BLaER1 (cell line): ENCODE results near the gene DEXI.

Experiments
- H3K27ac ChIP-seq: shearing (Covaris generic); formaldehyde crosslinking; 2 replicates; pipeline ENCODE4 v1.8.1; 2022
- H3K27me3 ChIP-seq: shearing (Covaris generic); formaldehyde crosslinking; 2 replicates; pipeline ENCODE4 v1.8.1; 2022
- H3K36me3 ChIP-seq: shearing (Covaris generic); formaldehyde crosslinking; 2 replicates; pipeline ENCODE4 v1.8.1; 2022
- H3K4me1 ChIP-seq: shearing (Covaris generic); formaldehyde crosslinking; 2 replicates; pipeline ENCODE4 v1.8.1; 2022
- H3K4me2 ChIP-seq: shearing (Covaris generic); formaldehyde crosslinking; 2 replicates; pipeline ENCODE4 v1.8.1; 2022
- H3K4me3 ChIP-seq: shearing (Covaris generic); formaldehyde crosslinking; 2 replicates; pipeline ENCODE4 v1.8.1; 2022
- H3K9ac ChIP-seq: shearing (Covaris generic); formaldehyde crosslinking; 2 replicates; pipeline ENCODE4 v1.8.1; 2022
- H3K9me3 ChIP-seq: shearing (Covaris generic); formaldehyde crosslinking; 2 replicates; pipeline ENCODE4 v1.8.1; 2022
- H4K20me1 ChIP-seq: shearing (Covaris generic); formaldehyde crosslinking; 2 replicates; pipeline ENCODE4 v1.8.1; 2022
- Cebpa-rat ChIP-seq: shearing (Covaris generic); IDR thresholded peaks from 2 replicates; pipeline ENCODE4 v1.8.1; 2022

DEXI gene

DNA sequence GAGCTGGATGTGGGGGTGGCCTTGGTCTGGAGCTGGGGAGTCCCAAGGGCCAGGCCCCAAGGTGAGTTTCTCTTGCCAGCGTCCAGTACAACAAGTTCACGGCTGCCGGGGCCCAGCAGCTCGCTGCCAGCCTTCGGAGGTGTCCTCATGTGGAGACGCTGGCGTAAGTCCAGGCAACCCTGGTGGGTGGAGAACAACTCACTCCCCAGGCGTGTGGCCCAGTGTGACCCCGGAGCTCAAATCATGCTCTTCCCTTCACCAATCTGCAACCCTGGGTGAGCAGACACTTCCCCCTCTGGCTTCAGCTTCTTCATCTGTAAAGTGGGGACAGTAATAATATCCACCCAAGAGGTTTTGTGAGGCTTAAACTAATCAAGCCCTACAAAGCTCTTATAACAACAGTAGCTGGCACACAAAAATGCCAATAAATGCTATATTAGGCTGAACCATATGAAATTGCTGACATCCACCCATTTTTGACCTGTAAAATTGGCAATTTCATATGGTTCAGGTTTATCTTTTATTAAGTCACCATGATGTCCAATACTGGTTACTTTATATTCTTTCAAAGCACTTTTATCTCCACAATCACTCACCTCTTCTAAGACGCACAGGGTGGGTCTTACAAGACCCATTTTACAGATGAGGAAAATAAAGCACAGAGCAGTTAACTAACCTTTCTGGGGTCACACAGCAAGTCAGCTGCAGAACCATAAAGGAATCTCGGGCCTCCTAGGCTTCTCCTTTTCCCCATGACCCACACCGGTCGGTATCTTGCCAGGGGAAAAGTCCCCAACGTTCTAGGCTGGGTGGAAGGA is 19.7 kb downstream of the DEXI start:
- H3K36me3 ChIP-seq, result peaks cover 100% of the 10 kb centered on the region
- H3K27me3 ChIP-seq, result no peaks in the 10 kb centered on the region
- no peaks in the 10 kb centered on the region for H3K9me3 ChIP-seq
- H3K27ac ChIP-seq, result peak overlapping the region; percentile 9; the same call in 1 of the 2 replicates
- H3K9ac ChIP-seq, result no peak overlapping the region
- no peak overlapping the region for H3K4me2 ChIP-seq
- no peak for TF ChIP-seq Cebpa-rat
- no peak overlapping the region for H3K4me3 ChIP-seq
- peaks cover 33% of the 10 kb centered on the region for H3K4me1 ChIP-seq
- peaks cover 84% of the 10 kb centered on the region for H4K20me1 ChIP-seq

DNA sequence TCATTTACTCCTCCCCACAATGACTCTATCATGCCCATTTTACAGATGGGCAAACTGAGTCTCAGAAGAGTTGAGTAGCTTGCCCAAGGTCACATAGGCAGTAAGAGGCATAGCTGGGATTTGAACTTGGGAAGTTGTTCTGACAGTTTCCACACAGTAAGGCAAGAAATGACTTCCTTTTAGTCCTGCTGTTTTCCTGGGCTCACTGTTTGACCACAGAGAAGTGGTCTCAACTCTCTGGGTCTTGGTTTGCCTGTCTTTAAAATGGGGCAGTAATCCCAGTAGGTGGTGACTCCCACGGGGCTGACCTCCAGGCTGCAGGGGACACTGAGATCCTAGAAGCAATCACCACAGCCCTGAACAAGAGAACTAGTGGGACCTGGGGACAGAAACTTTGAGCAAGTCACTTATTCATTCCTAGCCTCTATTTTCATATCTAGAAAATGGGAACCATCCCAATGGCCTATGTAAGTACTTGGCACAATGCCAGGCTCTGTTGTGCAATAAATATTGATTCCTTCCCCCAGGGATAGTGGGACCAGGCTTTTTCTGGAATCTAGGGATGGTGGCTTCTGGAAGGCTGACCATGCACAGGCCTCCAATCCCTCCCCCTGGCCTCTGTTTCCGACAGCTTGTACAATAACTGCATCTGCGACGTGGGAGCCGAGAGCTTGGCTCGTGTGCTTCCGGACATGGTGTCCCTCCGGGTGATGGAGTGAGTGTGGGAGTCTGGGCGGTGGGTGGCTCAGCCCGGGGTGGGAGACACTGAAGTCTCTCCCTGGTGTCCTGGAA is 20.5 kb downstream of the DEXI start:
- H3K27me3 ChIP-seq, result no peaks in the 10 kb centered on the region
- peak; percentile 45; the same call in 1 of the 2 replicates for TF ChIP-seq Cebpa-rat
- peaks cover 41% of the 10 kb centered on the region for H3K4me1 ChIP-seq
- H3K4me2 ChIP-seq, result no peak overlapping the region
- no peak overlapping the region for H3K4me3 ChIP-seq
- no peak overlapping the region for H3K9ac ChIP-seq
- H4K20me1 ChIP-seq, result peaks cover 82% of the 10 kb centered on the region
- no peaks in the 10 kb centered on the region for H3K9me3 ChIP-seq
- peak overlapping the region; percentile 9; the same call in 1 of the 2 replicates for H3K27ac ChIP-seq
- H3K36me3 ChIP-seq, result peaks cover 100% of the 10 kb centered on the region

DNA sequence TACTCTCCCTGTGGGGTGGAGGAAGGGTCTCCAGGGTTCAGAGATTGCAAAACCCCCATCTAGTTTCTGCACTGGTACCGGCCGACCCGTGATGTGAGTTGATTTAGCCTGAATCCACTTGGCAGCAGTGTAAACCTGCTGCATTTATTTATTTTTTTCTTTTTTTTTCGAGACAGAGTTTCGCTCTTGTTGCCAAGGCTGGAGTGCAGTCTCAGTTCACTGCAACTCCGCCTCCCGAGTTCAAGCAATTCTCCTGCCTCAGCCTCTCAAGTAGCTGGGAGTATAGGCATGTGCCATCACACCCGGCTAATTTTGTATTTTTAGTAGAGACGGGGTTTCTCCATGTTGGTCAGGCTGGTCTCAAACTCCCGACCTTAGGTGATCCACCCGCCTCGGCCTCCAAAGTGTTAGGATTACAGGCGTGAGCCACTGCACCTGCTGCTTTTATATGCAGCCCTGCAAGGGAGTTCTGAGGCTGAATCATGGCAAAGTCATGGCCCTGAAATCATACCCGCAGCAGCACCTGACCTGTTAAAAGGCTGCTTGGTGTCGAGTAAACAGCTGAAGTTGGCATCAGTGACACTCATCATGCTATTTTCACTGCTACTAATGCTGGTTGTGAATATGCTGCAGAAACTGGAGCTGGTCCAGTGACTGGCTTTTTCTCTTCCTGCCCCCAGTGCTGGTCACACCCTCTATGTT is 21.4 kb downstream of the DEXI start:
- no peak overlapping the region for H3K27ac ChIP-seq
- no peak overlapping the region for H3K4me2 ChIP-seq
- H3K9ac ChIP-seq, result no peak overlapping the region
- peaks cover 50% of the 10 kb centered on the region for H3K4me1 ChIP-seq
- H3K27me3 ChIP-seq, result no peaks in the 10 kb centered on the region
- peaks cover 100% of the 10 kb centered on the region for H3K36me3 ChIP-seq
- no peaks in the 10 kb centered on the region for H3K9me3 ChIP-seq
- H3K4me3 ChIP-seq, result no peak overlapping the region
- H4K20me1 ChIP-seq, result peaks cover 82% of the 10 kb centered on the region
- TF ChIP-seq Cebpa-rat, result no peak

DNA sequence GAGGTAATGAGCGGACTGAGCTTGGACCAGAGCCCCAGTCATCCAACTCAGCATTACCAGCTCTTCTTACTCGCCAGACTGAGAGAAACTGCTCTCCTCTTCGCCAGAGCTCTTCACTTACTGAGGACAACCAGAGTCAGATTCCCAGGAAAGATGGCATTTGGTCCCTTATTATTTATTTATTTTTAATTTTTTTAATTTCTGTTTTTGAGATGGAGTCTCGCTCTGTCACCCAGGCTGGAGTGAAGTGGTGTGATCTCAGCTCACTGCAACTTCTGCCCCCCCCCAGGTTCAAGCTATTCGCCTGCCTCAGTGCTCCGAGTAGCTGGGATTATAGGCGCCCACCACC is 23.3 kb downstream of the DEXI start:
- H3K9me3 ChIP-seq, result no peaks in the 10 kb centered on the region
- H3K27me3 ChIP-seq, result no peaks in the 10 kb centered on the region
- H3K27ac ChIP-seq, result no peak overlapping the region
- TF ChIP-seq Cebpa-rat, result no peak
- H3K4me3 ChIP-seq, result no peak overlapping the region
- H3K4me2 ChIP-seq, result peak overlapping the region; percentile 37; the same call in 1 of the 2 replicates
- H4K20me1 ChIP-seq, result peaks cover 77% of the 10 kb centered on the region
- H3K36me3 ChIP-seq, result peaks cover 99% of the 10 kb centered on the region
- no peak overlapping the region for H3K9ac ChIP-seq
- H3K4me1 ChIP-seq, result peaks cover 64% of the 10 kb centered on the region

DNA sequence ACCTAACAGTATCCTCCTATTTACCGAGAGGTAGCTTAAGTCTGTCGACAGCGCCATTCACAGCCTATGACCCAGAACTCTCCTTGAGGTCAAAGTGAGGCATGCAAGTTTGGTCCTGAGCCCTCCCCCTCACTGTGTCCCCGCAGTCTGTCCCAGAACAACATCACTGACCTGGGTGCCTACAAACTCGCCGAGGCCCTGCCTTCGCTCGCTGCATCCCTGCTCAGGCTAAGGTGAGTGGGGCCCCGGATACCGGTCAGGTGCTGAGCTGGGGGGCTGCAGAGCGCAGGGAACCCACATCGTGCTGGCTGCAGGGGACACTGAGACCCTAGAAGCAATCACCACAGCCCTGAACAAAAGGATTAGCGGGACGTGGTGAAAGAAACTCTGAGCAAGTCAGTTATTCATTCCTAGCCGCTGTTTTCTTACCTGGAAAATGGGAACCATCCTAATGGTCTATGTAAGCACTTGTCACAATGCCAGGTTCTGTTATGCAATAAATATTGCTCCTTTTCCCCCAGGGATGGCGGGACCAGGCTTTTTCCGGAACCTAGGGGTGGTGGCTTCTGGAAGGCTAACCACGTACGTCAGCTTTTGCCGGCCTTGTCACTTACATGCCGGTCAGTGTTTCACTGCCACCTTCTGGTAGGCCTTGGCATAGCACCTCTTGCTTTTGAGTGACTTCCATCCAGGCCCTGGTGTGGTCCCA is 23.8 kb downstream of the DEXI start:
- Histone ChIP-seq H3K4me3 (no peak overlapping the region), H3K27me3 (no peaks in the 10 kb centered on the region), H3K4me2 (peak overlapping the region; percentile 37), H3K4me1 (peaks cover 64% of the 10 kb centered on the region), H3K9me3 (no peaks in the 10 kb centered on the region), H3K9ac (no peak overlapping the region), H4K20me1 (peaks cover 71% of the 10 kb centered on the region), H3K27ac (peak overlapping the region; percentile 45), H3K36me3 (peaks cover 99% of the 10 kb centered on the region)
- no peak for TF ChIP-seq Cebpa-rat

DNA sequence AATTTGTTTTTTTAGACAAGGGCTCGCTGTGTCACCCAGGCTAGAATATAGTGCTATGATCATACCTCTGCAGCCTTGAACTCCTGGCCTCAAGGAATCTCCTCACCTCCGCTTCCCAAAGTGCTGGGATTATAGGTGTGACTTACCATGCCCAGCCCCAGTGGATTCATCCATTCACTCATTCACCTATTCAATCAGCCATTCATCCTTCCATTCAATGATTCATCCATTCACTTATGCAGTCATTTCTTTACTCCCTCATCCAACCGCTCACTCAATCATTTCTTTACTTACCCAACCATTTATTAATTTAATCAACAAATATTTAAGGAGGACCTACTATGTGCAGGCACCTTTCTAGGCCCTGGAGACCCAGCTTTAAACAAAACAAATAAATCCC is 25.7 kb downstream of the DEXI start:
- H3K4me2 ChIP-seq, result peak overlapping the region; percentile 80
- no peak overlapping the region for H3K4me3 ChIP-seq
- peak overlapping the region; percentile 91 for H3K27ac ChIP-seq
- no peak overlapping the region for H3K9ac ChIP-seq
- no peak for TF ChIP-seq Cebpa-rat
- no peaks in the 10 kb centered on the region for H3K27me3 ChIP-seq
- H4K20me1 ChIP-seq, result peaks cover 69% of the 10 kb centered on the region
- H3K9me3 ChIP-seq, result no peaks in the 10 kb centered on the region
- H3K36me3 ChIP-seq, result peaks cover 86% of the 10 kb centered on the region
- peaks cover 82% of the 10 kb centered on the region for H3K4me1 ChIP-seq

DNA sequence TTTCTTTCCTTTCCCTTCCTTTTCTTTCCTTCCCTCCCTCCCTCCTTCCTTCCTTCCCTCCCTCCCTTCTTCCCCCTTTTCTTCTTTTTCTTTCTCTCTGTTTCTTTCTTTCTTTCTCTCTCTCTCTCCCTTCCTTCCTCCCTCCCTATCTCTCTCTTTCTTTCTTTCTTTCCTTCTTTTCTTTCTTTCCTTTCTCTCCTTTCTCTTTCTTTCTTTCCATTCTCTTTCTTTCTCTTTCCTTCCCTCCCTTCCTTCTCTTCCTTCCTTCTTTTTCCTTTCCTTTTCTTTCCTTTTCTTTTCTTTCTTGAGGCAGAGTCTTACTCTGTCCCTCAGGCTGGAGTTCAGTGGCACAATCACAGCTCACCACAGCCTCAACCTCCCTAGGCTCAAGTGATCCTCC is 31.0 kb downstream of the DEXI start:
- H4K20me1 ChIP-seq, result peaks cover 83% of the 10 kb centered on the region
- H3K36me3 ChIP-seq, result peaks cover 81% of the 10 kb centered on the region
- peaks cover 84% of the 10 kb centered on the region for H3K4me1 ChIP-seq
- no peaks in the 10 kb centered on the region for H3K27me3 ChIP-seq
- H3K9me3 ChIP-seq, result peaks cover 11% of the 10 kb centered on the region; the same call in 1 of the 2 replicates
- no peak overlapping the region; the same call in 1 of the 2 replicates for H3K9ac ChIP-seq
- H3K4me3 ChIP-seq, result no peak overlapping the region
- H3K27ac ChIP-seq, result peak overlapping the region; percentile 91
- TF ChIP-seq Cebpa-rat, result no peak
- peak overlapping the region; percentile 80 for H3K4me2 ChIP-seq

DNA sequence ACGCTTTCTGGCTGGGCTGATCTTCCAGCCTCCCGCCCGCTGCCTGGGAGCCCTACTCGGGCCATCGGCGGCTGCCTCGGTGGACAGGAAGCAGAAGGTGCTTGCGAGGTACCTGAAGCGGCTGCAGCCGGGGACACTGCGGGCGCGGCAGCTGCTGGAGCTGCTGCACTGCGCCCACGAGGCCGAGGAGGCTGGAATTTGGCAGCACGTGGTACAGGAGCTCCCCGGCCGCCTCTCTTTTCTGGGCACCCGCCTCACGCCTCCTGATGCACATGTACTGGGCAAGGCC is 34.6 kb downstream of the DEXI start:
- Histone ChIP-seq H3K9ac (no peak overlapping the region), H3K4me2 (no peak overlapping the region), H3K4me3 (no peak overlapping the region), H3K9me3 (peaks cover 13% of the 10 kb centered on the region), H4K20me1 (peaks cover 96% of the 10 kb centered on the region), H3K27ac (no peak overlapping the region), H3K36me3 (peaks cover 90% of the 10 kb centered on the region), H3K27me3 (no peaks in the 10 kb centered on the region), H3K4me1 (peaks cover 48% of the 10 kb centered on the region)
- no peak for TF ChIP-seq Cebpa-rat
